Activated T-cell treated with anti-CD3 and anti-CD28 coated beads, Interleukin-2, amount 50 U/mL, for 1 hour (primary cell): Measurements from ENCODE around the gene MYO1C.
"Not testable (repeated sequence)": the region's sequence is repeated elsewhere in the genome, so short reads cannot be mapped to it uniquely, and the experiment has no call there.

Source experiments
- DNase-seq: peaks from one replicate; pipeline ENCODE4 v3.0.0-alpha.2; 2020

MYO1C gene

DNA sequence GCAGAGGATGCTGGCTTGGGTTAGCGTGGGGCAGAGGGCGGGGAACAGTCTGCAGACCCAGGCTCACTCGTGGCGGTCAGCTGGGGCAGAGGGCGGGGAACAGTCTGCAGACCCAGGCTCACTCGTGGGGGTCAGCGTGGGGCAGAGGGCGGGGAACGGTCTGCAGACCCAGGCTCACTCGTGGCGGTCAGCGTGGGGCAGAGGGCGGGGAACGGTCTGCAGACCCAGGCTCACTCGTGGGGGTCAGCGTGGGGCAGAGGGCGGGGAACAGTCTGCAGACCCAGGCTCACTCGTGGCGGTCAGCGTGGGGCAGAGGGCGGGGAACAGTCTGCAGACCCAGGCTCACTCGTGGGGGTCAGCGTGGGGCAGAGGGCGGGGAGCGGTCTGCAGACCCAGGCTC lies 16.2 kb upstream of the MYO1C start:
- not testable (repeated sequence) for DNase-seq

GRCh38 chr17:1506649-1507267 lies 14.3 kb upstream of the MYO1C start:
- DNase-seq, result no peak

DNA sequence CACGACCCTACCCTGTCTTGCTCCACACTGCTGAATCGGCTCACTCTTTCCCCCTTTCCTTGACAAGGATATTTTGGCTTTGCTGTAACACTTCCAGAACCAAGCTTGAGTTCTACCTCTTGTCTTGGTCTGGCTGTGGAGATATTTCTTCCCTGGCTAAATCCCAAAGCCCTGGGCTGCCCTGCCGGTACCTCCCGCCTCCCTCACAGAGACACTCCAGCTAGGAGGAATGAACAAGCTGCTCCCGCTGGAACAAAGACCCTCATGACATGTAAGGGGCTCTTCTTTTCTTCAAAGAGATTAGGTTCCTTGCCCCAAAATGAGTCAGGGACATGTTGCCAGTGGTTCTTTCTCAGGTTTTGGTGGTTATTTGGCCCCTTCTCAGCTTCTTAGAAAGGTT lies 13.1 kb upstream of the MYO1C start:
- no peak for DNase-seq

GRCh38 chr17:1504866-1505265 lies 12.4 kb upstream of the MYO1C start:
- no peak for DNase-seq

DNA sequence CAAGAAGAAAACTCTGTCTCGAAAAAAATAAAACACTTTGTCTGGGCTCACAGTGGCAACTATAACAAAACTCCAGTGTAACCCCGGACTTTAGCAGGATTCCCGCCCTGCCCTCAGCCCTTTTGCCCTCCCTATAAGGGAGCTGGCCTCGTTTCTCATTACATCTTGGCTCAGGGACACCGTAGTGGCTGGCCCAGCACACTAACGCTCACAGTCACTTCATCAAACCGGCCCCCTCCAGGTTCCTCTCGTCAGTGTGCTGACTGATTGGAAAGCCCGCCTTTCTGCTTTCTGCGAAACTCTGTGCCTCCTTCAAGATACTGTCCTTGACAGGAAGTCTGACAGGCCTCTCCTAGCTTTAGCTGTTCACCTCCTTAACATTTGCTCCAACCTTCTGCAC lies 11.2 kb upstream of the MYO1C start:
- no peak for DNase-seq

- DNase-seq, result no peak
Observed at GRCh38 chr17:1498869-1499268, 6.4 kb upstream of the MYO1C start.

DNA sequence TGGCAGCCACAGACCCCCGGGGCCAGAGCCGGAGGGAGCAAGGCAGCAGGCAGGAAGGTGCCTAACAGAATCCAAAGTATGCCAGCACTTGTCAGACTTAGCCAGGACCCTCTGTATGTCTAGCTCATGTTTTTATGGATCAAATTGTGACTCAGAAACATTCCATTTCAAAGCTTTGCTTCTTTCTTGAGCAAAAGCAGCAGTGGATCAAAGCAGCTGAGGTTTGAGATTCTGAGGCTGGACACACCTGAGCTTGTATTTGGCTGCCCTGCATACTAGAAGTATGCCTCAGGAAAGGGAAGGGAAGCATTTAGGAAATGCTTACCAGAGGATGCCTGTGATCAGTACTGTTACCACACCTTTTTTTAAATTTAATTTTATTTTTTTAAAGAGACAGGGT lies 5.7 kb upstream of the MYO1C start:
- no peak for DNase-seq

DNA sequence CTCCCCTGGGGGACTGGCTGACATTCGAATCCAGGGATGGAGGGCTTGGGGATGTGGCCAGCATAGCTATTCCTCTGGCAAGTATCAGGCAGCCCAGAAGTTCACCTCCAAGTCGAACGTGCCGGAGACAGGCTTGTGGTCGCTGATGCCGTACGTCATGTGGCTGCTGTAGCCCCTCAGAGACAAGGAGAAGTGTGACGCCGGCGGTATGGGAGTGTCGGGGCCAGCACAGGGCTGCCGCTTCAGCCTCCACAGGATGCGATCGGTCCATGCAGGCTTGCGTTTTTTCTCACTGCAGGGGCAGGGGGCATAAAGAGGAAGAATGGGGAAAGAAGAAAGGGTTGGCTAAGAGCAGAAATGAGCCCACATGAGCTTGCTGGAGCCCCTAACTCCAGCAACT lies 5.3 kb upstream of the MYO1C start:
- DNase-seq, result no peak

DNA sequence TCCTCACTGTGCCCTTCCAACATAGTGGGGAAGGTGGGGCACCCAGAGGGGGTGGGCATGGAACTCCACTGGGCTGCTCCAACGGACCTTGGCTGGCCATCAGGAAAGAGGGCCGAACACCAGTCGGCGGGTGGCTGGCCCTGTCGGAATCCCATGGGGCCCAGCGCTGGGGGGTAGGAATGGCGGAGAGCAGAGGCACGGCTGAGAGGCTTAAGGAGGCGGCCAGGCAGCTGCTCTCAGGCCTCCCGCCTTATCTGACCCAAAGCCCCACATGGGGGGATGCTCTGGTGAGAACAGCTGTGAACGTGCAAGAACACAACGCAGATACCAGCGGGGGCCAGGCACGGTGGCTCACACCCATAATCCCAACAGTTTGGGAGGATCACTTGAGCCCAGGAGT lies 4.4 kb upstream of the MYO1C start:
- DNase-seq, result no peak

DNA sequence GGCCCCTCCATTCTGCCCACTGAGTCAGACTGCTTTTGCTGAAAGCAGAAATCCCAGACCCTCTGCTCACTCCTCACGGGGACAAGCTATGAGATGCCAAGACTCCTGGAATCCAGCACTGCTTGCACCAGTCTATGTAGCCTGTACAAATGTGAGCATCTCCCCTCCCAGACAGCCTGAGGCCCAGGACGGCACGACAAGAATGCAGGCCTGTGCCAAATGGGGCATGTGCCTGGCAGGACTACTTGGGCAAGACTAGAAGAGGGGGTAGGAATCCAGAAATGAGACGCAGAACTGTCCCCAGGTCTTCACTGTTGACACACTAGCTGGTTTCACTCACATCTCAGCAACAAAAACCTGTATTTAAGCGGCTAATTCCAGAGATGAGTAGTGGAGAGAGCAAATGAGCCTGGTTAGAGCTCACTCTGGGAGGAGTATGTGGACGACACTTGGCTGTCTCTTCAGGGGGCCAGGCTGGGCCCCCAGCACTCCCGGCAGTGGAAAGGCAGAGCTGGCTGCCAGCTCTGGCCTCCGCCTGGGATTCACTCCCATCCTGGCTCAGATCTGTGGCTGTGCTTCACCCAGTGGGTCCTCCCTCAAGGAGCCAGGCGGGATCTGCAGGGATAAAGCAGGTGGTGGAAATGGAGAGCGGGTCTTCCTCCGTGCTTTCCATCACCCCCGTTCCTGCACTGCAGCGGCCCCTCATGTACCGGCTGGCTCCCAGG lies 2.9 kb upstream of the MYO1C start:
- DNase-seq, result no peak

DNA sequence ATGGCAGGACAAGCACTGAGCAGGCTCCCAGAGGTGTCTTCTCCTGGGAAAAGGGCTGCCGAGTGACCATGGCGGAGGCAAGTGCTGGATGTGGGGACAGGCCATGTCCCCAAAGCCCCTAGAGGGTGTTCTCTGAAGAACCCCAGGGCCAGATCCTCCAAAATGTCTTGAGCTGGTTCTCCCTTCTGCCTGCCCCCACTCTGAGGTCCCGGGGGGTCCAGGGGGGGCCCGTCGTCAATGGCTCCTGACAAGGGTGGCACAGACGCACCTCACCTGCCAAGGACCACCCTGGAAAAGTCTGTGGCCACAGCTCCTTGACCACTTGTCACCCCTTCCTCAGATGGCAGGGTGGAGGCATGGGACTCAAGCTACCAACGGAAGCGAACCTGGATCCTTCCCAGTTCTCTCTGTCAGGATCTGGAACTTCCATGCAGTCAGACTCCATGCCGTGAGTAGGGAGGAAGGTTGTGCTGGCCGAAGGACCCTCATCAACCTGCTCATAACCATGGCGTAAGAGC lies 2.3 kb upstream of the MYO1C start:
- DNase-seq, result no peak

DNA sequence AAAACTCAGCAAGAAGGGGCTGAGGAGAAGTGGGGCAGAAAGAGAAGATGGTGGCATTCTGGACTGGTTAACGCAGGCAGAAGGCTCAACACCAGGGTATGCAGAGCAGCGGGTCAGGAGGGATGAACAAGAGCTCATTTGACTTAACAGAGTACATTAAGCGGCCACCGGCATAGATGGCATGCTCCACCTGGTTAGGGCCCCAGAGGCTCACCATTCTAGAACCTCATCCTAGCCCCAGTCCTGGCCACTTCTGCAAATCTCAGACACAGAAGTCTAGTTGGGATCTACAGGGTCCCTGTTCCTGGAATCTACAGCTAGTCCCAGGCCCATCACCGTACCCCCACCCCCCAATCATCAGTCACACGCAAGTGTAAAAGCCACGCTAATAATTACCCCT lies 1.7 kb upstream of the MYO1C start:
- no peak for DNase-seq

GRCh38 chr17:1493291-1493980 lies 950 bp upstream of the MYO1C start:
- DNase-seq, result no peak

DNA sequence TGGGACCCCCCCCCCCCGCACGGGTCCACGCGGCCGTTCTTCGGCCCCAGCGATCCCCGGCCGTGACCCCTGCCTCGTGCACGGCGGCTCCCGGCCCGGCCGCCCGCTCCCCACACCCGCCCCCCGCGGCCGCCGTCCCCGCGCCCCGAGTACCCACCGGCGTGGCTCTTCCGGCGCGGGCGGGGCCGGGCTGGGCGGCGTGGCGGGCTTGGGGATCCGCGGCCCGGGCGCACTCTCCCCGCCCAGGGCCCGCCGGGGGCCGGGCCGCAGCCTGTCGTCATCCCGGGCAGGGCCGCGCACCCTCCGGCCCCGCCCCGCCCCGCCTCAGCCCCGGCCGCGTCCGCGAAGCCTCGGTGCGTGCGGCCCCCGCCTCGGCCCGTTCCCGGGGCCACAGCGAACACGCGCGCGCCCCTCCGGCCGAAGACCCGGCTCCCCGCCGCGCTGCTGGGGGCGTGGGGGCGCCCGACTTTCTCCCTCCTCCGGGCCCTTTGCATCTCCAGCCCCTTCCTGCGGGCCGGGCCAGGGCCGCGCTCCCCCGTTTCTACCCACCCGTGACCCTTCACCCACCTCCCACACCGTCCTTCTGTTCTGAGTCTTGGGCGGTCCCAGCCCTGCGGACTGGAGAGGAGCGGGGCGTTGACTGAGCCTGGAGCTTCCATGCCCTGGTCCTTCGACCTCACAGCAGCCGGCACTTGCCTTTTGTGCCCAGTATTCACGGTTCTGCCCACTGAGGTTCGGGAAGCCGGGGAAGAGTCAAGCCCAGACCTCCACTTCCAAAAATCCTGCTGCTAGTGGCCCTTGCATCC lies 840 bp downstream of the MYO1C start:
- DNase-seq, result peak; percentile 56

GRCh38 chr17:1490643-1491442 lies 1.6 kb downstream of the MYO1C start:
- DNase-seq, result peak; percentile 74

DNA sequence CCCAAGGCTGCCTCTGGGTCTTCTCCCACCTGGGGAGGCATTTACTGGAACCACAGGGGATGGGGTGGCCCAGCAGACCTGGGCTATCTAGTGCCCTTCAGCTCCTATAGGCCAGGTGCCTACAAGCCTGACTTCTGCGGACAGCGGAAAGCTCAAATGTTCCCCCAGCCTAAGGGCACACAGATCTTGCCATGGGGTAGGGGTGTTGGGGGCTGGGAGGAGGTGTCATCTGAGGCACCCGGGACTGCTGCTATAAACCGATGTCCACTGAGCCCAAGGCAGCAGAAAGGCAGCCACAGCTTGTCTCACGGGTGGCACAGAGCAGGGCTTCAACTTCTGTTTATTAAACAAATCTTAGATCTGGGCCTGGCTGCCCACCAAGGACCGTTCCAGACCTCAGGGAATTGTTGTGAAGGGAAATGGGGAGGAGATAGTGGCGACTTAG lies 3.6 kb downstream of the MYO1C start:
- no peak for DNase-seq

DNA sequence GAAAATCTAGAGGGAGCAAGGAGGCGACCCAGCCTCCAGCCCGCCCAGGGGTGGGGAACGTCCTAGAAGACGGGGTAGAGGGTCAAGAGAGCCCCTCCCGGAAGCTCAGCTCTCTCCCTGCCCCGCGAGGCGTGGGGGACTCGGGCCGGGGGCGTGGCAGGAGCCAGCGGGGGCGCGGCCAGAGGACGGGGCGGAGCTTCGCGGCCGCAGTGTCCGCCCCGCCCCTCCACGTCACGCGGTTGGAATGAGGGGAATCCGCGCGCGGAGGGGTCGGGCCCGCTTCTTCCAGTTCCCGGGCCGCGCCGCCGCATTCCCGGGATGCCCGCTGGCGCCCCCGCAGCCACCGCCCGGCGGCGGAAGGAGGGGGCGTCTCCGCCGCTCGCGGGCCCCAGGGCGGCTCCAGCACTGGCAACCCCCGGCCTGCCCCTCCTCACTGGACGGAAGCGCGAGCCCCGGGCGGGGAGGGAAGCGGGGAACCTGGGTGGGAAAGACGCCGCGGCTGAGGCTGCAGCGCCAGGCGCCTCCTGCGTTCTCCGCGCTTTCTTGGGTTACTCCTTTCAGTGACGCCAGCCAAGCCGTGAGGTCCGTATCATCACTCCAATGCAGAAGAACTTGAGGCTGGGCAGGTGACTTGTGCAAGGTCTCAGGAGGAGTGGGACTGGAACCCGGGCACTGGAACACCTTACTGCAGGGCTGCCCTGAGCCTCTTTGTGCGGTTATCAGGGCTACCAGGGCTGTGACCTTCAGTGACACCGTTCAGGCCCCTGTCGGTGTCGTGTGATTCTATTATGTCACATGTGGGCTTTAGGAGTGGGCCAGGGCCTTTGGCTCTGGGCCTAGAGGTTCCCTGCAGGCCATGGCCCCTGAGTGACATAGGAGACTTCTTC lies 4.3 kb downstream of the MYO1C start:
- peak; percentile 86 for DNase-seq

DNA sequence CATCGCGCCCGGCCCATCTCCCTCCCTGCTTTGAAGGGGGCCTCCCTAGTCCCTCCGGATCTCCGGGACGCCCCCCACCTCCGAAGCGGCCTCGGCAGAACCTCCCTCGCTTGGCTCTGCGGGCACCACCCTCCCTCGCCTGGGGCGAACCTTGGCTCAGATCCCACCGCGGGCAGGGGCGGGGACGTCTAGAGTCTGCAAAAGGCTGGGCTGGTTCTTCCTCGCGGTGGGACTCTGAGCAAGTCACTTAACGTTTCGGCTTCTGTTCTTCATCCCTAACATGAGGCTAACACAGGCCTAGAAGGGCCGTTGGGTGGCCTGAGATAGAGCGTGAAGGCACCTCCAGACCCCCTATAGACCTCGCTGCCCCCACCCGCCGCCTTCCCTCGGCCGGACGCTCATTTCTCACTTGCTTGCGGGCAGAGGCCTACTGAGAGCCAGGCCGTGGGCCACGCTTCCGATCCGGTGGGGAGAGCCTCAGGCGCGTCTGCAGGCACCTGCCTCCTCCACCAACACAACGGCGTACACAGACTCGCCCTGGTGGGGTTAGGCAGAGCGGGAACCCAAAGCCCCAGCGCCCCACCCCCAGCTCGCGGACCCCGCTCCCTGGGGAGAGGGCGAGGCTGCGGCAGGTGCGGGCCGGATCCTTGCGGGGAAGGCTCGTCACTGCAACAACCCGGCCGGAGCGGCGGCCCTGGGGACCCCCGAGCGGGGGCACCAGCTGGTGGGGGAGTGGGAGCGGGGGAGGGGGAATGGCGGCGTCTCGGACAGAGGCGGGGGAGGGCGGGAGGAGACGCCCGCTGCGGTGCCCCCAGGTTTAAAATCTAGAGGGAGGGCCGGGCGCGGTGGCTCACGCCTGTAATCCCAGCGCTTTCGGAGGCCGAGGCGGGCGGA lies 5.4 kb downstream of the MYO1C start:
- peak; percentile 85 for DNase-seq

DNA sequence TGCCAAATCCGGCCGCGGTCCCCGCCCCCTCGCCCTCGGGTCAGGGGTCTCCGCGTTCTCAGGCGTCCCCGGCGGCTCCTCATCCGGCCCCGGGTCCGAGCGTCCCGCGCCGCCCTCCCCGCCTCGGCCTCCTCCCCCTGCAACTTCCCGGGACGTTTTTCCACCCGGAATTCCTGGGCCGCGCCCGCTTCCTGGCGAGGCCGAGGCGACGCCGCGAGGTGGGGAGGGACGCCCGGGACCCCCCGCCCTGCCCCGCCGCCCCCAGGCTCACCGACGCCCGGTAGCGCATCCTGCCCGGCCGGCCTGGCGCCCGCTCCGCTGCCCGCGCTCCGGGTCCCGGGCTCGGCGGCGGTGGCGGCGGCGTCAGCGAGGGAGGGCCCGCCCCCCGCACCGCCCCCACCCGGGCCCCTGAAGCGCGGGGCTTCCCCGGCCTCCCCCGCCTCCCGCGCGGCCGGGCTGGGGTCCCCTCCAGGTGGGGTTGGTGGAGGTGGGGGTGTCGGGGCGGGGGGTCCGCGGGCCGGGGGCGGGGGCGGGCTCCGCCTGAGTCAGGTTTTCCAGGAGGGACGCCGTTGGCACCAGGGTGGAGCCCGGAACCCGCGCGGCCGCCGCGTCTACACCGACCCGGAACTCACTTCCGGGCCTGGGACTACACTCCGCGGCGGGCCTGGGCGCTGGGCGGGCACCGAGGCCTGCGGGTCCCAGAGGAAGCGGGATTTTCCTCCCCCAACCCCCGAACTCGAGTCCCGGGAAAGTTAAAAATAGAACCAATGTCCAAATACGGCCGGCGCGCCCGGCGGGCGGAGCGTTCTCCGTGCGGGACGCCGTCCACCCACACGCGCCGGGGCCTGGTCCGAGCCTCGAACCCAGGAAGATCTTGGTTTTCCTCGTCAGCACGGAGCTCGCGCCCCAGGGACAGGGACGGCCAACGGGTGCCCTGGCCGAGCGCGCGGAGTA lies 6.8 kb downstream of the MYO1C start:
- peak; percentile 78 for DNase-seq
